HT1080 (cell line): Measurements from ENCODE around the gene RPTOR. TPM values are rescaled to one million over a fixed set of nuclear protein-coding genes. Genes with fewer than 3 reads are reported as not detected.
"Not testable (repeated sequence)": the region's sequence is repeated elsewhere in the genome, so short reads cannot be mapped to it uniquely, and the experiment has no call there.

Experiments
- DNase-seq: peaks from one replicate; pipeline ENCODE4 v3.0.0-alpha.2; 2015; ENCODE audit warnings: low read depth
- total RNA-seq: library from RNA; depleted of rRNA; stranded (reverse); fragments of >200 nt; shearing (Covaris generic); gene quantifications from 2 replicates; pipeline ENCODE4 v1.2.3, GENCODE V29; 2014

Gene RPTOR
- total RNA-seq, 1 experiment from 2014 or later = 18.5 TPM

DNA sequence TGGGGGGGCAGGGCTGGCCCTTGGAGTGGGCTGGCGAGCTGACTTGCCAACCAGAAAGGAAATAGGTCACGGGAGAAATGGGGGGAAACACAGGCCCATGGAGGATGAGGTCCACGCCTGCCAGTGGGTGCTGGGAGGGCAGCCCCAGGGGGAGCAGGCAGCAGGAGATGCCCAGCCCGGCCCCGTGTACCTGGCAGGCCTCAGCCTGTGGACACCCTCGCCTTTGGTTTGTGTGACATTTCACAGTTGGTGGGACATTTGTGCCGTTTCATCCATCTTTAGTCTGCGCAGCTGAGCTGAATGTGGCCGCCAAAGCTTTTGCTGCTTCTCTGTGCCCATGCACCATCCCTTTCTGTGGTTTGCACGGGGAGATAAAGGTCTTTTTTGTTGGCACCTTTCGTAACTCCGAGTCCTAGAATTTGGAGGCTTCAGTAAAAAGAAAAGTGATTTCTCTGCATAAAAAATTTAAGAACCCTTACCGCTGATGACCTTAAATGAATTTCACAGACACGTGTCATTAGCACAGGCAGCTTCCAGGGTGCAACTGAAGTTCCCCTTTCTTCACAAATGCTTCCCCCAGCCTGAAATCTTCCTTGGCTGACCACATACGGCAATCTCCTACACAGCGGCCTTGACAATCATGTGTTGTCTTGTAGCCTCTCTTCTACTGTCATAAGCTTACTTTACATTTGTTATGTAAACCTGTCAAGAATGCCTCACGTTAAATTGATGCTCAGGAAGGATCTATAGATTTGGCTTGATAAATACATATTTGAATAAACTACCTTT is 193.6 kb downstream of the RPTOR start:
- DNase-seq = no peak

DNA sequence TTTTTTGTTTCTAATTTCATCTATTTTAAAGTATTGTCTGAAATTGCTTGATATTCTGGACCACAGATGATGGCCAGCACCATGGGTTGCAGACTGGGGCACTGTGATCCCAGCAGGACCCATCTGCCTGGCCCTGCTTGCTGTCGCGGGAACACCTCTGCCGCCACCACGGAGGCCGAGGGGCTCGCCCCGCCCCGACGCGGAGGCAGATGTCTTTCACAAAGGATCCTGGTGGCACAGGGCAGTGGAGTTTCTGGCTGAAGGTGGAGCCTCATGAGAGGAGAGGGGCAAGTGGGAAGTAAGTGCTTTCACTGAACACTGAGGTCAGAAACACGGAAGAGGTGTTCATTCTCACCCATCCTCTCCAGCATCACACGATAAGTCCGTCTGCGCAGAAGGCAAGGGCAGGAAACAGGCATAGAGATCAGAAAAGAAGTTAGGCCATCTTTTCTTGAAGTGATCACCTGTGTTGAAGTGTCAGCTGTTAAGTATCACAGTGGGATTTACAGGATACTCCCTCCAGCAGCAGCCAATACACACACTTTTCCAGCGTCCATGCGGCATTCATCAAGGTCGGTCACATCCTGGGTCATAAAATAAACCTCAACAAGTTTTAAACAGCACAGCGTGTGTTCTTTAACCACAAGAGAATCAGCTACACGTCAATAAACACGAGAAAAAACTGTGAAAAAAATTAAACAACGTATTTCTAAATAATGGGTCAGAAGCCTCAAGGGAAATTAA is 194.5 kb downstream of the RPTOR start:
- no peak for DNase-seq

DNA sequence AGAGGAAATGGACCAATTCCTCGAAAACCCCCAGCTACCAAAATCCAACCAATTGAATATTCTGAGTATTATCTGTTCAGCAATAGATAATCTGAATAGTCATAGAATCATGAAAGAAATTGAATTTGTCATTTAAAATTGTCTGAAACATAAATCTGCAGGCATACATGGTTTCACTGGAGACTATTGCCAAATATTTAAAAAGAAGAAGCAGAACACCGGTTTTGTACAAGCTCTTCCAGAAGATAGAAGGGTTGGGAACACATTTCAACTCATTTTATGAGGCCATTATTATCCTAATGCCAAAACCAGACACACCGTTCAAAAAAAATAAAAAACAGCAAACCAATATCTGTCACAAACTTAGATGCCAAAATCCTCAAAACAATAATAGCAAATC is 195.5 kb downstream of the RPTOR start:
- DNase-seq = no peak

DNA sequence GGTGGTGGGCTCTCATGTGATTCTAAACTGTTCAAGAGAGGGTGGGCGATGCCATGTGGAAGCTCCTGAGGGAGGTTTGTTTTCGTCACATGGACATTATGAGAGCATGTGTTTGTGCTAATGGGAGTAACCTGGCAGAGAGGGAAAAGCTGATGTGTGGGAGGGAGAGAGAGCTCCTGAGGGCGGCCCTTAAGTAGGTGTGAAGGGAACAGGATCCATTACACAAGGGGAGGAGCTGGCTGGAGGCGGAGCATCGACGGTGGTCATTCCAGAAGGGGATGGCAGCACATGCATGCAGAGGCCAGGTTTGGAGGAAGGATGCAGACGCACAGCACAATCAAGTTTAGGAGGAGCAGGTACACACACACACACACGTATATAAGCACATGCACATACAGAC is 197.5 kb downstream of the RPTOR start:
- DNase-seq = no peak

DNA sequence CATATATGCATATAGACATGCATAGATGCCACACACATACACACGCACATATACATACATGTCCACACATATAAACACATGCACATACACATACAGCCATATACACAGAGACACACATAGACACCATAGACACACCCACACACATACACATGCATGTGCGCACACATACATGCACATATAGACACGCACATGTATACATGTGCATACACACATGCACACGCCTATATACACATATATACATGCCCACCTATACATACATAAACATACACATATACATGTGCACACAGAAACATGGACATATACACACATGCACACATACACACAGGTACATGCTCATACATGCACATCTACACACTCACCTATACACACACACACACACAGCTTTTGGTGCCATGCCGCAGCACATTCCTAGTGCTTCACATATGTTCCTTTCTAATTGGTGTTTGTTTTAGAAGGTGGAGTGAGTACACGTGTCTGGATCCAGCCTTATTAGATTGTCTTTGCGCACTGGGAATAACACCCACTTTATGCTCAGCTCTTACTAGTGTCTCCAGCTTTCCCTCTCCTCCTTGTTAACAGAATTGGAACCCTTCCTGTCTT is 198.0 kb downstream of the RPTOR start:
- no peak for DNase-seq

DNA sequence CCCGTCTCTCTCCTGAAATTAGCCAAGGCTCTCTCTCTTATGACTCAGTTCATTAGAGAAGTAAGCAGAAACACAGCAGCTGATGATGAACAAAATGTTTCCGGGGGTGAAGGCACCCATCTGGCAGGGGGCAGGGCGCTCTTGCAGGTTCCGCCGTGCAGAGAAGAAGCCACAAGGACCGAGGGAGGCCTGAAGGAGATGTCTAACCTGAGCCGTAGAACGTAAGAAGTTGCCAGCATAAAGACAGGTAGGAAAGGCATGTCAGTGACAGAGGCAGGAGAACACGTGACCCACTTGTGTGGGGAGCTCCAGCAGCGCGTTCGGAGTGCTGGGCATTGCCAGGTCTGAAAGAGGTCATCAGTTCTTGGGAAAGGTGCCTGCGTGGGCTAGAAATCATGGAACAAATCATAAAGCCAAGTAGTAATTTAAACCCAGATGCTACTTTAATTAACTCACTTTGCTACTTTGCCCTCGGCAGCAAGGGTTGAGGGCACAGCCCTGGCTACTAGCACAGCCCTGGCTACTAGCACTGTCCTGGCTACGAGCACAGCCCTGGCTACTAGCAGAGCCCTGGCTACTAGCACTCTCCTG is 198.6 kb downstream of the RPTOR start:
- DNase-seq = no peak

DNA sequence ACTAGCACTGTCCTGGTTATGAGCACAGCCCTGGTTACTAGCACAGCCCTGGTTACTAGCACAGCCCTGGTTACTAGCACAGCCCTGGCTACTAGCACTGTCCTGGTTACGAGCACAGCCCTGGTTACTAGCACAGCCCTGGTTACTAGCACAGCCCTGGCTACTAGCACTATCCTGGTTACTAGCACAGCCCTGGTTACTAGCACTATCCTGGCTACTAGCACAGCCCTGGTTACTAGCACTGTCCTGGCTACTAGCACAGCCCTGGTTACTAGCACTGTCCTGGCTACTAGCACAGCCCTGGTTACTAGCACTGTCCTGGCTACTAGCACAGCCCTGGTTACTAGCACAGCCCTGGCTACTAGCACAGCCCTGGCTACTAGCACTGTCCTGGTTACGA is 199.3 kb downstream of the RPTOR start:
- DNase-seq = not testable (repeated sequence)

DNA sequence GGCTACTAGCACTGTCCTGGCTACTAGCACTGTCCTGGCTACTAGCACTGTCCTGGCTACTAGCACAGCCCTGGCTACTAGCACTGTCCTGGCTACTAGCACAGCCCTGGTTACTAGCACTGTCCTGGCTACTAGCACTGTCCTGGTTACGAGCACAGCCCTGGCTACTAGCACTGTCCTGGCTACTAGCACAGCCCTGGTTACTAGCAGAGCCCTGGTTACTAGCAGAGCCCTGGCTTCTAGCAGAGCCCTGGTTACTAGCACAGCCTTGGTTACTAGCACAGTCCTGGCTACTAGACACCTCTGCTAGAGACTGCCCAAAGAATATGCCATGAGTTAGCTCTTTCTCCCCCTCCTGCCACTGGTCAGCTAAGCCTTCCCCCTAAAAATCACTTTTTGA is 200.1 kb downstream of the RPTOR start:
- not testable (repeated sequence) for DNase-seq

DNA sequence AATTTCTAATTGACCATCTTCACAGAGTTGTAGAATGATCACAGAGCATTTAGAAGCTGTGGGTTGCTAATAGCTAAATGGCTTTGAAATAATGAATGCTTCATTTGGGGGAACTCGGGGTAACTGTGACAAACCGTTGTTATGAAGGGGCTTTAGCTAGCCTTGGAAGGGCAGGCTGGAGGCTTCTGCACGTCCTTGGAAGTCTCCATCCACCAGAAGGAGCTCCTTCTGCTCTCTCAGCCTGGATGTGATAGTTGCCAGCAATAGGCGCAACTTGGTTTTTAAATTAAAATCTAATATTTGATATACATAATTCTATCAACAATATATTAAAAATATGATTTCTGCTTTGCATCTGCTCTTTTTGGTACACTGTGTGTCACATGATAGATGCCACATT is 200.5 kb downstream of the RPTOR start:
- no peak for DNase-seq

DNA sequence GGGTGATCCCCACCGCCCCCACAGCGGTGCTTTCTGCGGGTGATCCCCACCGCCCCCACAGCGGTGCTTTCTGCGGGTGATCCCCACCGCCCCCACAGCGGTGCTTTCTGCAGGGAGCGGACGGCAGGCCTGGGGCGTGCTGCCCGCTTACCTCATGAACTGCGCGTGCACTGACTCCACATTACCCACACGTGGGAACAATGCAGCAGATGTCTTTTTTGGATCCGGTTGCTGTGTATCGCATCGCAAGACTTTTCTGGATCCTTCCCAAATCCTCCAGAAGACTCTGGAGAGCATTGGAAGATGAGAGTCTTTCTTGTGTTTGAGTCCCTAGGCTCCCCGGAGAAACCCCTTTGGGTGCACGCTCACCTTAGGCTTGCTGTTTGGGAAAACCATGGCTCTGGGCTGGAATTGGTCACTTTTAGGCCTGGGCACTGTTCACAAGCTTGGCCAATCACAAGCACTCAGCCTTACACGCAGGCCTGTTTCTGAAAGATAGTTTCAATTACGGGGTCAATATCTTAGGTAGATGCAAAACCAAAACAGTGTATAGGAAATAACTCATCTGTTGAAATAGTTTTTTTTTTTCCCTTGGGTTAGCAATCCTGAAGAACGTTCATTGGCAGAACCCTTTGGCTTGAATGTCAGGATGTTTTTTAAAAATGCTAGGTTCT is 201.8 kb downstream of the RPTOR start:
- DNase-seq = no peak

DNA sequence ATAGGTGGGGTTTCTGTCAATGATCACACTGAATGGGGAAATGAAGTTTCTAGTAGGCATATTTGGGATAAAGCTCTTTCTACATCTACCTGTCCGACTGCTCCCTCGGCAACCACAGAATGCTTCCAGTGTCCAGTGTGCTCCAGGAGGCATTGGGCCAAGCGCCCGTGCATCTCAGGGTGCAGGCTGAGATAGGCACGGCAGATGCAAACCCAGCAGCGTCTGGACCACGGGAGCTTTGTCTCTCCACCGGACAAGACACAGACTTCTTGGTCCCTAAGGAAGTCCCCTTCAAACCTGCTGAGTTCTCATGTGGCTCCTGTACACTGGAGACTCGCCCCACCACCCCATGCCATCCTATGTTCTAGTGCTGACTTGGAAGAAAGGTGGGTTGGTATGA is 202.8 kb downstream of the RPTOR start:
- no peak for DNase-seq

DNA sequence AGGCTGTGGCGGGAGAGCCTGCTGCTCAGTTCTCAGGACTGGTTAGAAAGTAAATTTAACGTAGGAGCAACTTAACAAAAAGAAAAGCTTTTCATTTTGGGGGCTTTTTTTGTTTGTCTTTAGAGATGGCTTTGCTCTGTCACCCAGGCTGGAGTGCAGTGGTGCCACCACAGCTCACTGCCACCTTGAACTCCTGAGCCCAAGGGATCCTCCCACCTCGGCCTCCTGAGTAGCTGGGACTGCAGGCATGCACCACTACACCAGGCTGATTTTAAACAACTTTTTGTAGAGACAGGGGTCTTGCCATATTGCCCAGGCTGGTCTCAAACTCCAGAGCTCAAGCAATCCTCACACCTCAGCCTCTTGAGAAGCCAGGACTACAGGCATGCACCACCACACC is 205.0 kb downstream of the RPTOR start:
- no peak for DNase-seq

DNA sequence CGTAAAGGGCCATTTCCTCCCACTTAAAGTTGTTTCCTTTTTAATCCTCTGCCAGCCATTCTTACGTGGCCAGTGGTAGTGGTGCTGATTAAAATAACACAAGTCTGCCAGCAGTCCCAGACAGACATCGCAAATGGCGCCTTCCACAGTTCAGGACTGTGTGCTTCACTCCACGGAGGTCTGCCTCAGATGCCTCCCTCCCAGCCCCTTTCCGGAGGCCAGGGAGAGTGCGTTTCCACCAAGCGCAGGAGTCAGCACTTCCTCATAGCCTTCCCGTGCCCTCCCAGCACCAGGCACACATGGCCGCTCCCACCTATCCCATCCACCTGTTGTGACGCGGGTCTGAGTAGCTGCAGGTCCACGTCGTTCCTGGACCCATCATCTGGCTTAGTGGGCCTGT is 205.6 kb downstream of the RPTOR start:
- no peak for DNase-seq

DNA sequence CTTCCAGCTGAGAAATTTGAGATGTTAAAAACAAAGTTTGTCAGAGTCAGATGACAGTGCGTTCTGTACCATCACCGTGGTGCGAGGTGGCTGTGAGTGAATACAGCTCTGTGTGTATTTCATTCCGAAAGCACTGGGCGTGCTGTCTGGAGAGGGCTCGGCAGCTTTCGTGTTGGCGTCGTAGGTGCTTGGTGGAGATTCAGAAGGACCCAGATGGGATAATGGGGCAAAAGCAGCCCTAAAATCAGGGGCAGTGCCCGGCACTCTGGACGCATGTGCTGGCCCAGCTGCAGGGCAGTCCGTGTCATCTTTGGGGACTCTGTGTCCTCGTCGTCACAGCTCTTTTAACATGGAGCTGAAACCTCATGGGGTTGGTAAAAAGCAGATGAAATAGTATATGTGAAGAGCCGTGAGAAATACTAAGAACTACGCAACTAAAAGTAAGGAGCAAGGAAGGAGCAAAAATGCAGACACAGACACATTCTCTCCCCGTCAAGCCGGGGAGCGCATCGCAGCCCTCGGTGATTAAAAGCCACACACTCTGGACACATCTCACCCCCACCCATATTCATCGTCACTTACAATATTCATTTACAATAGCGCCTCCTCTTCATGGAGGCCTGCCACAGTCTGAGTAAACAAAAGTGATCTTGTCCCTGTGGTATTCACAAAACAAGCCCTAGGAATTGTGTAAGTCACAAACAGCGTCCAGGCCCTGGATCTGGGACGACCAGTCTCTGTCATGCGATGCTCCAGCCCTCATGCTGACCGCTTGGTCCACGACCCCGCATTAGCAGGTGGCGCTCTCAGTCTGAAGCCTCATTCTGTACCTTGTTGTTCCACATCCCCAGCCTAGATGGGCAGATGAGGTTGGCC is 206.7 kb downstream of the RPTOR start:
- DNase-seq = no peak

DNA sequence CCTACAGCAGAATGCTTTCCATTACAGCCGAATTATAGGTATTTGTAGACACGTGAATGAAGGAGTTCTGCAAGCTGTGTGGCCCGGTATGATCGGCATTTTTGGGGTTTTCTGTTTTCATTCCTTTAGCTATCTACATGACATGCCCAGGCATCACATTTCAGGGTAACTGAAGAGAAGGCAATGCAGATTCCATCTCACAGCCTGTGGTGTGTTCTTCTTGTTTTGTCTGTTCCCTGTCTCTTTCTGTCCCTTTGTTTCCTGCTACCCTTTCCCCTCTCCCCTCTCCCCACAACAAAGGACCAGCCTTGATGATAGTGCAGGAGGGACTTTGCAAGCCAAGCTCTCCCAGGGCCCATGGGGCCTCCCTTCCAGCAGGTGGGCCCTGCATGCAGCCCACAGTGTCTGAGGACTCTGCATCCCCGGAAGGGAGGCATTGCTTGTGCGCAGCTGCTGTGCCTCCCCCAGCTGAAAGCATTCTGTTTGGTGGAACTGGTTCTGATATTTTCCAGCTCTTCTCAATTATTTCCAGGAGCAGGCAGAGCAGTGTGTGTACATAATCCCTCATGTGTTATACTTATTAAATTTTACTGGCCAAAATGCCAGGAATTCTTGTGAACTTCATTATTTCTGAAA is 207.4 kb downstream of the RPTOR start:
- DNase-seq = no peak

DNA sequence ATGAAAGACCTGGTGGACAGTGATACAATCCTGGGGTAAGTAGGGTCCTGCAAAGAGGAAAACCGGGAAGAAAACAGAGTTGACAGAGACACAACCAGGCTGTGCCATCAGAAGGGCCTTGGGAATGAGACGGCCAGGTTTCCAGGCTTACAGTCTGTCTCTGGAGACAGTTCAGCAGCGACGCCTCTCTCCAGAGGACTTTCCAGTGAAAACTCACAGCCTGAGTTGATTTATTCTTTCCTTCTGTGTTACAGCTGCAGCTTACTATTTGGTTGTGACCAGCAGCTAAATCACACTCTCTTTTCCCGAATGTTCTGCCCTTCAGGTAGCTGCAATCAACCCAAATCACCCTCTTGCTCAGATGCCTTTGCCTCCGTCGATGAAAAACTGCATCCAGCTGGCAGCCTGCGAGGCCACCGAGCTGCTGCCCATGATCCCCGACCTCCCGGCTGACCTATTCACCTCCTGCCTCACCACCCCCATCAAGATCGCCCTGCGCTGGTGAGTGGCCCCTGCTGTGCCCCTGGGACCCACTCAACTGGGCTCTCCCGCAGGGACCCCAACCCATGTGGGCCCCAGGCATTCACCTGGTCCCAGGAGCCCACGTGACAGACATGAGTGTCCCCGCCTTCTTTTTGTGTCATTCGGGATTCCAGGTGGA is 209.2 kb downstream of the RPTOR start:
- no peak for DNase-seq

DNA sequence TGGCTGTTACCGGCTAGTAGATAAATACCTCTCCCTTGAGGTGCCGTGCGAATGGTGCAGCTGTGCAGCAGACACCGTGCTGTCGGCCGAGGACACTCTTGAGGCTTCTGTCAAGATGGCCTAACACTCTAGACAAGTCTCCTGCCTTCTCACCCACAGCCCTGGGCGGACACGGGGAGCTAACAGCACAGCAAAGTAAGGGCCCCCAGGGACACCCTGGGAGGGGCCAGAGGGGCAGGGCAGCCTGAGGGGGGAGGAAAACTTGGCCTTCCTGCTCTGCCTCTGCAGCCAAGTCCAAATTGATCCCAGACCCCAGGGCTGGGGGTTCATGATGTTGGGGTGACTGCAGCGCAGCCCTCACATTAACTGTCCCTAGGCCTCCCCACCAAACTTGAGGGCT is 210.2 kb downstream of the RPTOR start:
- no peak for DNase-seq

DNA sequence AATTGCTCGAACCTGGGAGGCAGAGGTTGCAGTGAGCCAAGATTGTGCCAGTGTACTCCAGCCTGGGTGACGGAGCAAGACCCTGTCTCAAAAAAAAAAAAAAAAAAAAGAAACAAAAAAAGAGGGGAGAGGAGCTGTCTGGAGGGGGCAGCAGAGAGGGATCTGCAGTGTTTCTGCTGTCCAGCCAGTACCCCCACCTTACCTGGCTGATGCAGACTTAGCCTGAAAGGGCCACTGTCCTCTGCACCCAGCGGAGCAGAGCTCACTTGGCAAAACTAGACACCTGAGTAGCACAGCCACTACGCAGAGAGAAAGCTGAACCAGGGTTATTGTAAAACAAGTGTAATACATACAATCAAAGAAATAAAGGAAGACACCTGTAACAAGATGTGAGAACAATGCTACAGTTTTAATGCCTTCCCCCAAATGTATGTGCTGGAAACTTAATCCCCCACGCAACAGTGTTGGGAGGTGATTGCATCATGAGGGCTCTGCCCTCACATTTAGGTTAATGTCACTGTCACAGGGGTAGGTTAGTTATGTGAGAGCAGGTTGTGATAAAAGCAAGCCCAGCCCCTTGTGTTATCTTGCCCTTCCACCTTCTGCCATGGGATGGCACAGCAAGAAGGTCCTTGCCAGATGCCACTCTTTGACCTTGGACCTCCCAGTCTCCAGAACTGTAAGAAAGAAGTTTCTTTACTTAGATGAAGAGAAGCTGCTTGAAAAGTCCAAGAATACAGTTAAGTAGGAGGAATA is 211.2 kb downstream of the RPTOR start:
- DNase-seq = no peak
